ENCODE measurements around the gene TRAF3IP1.
"Not testable (repeated sequence)": the region's sequence is repeated elsewhere in the genome, so short reads cannot be mapped to it uniquely, and the experiment has no call there.

TRAF3IP1 gene

GRCh38 chr2:238427435-238428162 is 107.3 kb downstream of the TRAF3IP1 start:
- DNase-seq (ENCODE audit: low read depth in 2 of 2) = no peak

GRCh38 chr2:238428866-238429265 is 108.5 kb downstream of the TRAF3IP1 start:
- no peak for DNase-seq (ENCODE audit: low read depth in 2 of 2)

- DNase-seq (ENCODE audit: low read depth in 2 of 2) = no peak
Measured at GRCh38 chr2:238430781-238431180, 110.5 kb downstream of the TRAF3IP1 start.

- DNase-seq (ENCODE audit: low read depth in 2 of 2) = no peak
Measured at GRCh38 chr2:238431456-238431855, 111.1 kb downstream of the TRAF3IP1 start.

GRCh38 chr2:238433300-238433915 is 113.1 kb downstream of the TRAF3IP1 start:
- DNase-seq (ENCODE audit: low read depth in 2 of 2) = no peak

- DNase-seq (ENCODE audit: low read depth in 2 of 2) = no peak
Measured at GRCh38 chr2:238433941-238434845, 113.9 kb downstream of the TRAF3IP1 start.

GRCh38 chr2:238434846-238435751 is 114.8 kb downstream of the TRAF3IP1 start:
- DNase-seq (ENCODE audit: low read depth in 2 of 2) = no peak

- no peak for DNase-seq (ENCODE audit: low read depth in 2 of 2)
Measured at GRCh38 chr2:238435752-238436096, 115.4 kb downstream of the TRAF3IP1 start.

GRCh38 chr2:238438856-238439849 is 118.8 kb downstream of the TRAF3IP1 start:
- peak in 1 of 2 donors; percentile 26 for DNase-seq (ENCODE audit: low read depth in 2 of 2)

GRCh38 chr2:238439917-238440316 is 119.6 kb downstream of the TRAF3IP1 start:
- no peak for DNase-seq (ENCODE audit: low read depth in 2 of 2)

GRCh38 chr2:238440331-238440730 is 120.0 kb downstream of the TRAF3IP1 start:
- no peak for DNase-seq (ENCODE audit: low read depth in 2 of 2)

- no peak for DNase-seq (ENCODE audit: low read depth in 2 of 2)
Measured at GRCh38 chr2:238440767-238441166, 120.4 kb downstream of the TRAF3IP1 start.

- no peak for DNase-seq (ENCODE audit: low read depth in 2 of 2)
Measured at GRCh38 chr2:238441262-238442114, 121.2 kb downstream of the TRAF3IP1 start.

GRCh38 chr2:238442257-238442656 is 121.9 kb downstream of the TRAF3IP1 start:
- DNase-seq (ENCODE audit: low read depth in 2 of 2) = not testable (repeated sequence)

GRCh38 chr2:238444242-238444641 is 123.9 kb downstream of the TRAF3IP1 start:
- DNase-seq (ENCODE audit: low read depth in 2 of 2) = no peak

GRCh38 chr2:238445409-238446190 is 125.3 kb downstream of the TRAF3IP1 start:
- no peak for DNase-seq (ENCODE audit: low read depth in 2 of 2)

- no peak for DNase-seq (ENCODE audit: low read depth in 2 of 2)
Measured at GRCh38 chr2:238446371-238446770, 126.1 kb downstream of the TRAF3IP1 start.
